GM18507 (cell line): ENCODE results near the gene RAD21L1.

Experiments
- DNase-seq: peaks from one replicate; pipeline ENCODE4 v3.0.0; 2011; ENCODE audit warnings: low read depth; ENCODE audit not compliant: insufficient read length; ENCODE audit errors: extremely low spot score
- FAIRE-seq: peaks from 2 replicates; lab custom pipeline; 2011; peaks lifted over from hg19 to GRCh38; lab: Jason Lieb, UNC

Gene RAD21L1

DNA sequence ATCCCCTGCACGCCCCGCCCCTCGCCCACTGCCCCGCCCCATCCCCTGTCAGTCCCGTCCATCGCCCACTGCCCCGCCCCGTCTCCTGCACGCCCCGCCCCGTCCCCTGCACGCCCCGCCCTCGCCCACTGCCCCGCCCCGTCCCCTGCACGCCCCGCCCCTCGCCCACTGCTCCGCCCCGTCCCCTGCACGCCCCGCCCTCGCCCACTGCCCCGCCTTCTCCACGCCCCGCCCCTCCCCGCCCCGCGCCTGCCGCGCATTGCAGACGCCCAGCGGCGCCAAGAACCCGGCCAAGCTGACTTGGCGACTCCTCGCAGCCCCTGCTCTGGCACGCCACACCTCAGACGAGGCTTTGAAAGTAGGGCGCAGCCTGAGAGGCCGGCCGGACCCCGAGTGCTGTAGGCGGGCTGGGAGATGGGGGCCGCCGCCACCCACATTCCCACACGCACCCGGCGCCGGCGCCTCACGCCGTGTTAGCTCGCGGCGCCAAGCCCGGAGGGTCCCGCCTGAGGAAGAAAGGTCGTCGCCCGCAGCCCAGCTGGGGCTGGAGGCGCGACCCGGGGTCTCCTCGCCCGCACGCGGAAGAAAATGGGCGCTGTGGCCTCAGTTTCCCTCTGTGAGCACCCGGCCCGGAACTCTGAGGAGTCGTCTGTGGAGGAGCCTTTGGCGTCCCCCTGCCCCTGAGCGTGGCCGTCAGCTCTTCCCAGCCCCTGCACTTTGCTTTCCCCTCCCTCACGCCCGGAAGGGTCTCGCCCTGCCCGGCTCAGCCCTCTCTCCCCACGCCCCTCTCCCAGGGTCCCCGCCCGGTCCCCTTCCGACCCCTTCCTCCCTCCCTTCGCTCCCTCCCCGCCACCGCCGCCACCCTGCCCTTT, at the start of gene RAD21L1:
Gene RAD21L1 (plus strand): TSS at position 262 of the 872 bp plus-strand sequence. CDS start 2,410 bp downstream, outside the sequence.
- peak; percentile 75 for DNase-seq
- no peak for FAIRE-seq

DNA sequence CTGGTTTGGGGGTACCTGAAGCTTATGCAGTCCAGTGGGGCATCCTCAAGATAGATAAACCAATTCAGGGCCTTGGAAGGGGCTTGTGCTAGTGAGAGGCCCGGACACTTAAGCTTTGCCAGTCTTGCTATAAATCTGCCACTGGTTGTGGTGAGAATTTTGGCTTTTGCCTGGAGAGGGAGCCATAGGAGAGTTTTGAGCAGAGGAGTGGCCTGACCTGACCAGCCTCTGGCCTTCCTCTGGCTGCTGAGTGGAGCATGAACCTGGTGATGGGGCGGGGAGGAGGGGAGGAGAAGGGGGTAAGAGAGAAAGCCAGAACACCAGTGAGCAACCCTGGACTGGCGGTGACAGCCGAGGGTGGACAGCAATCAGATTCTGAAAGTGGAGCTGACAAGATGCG, 48.2 kb upstream of the RAD21L1 start:
- FAIRE-seq (no peak), DNase-seq (no peak)

DNA sequence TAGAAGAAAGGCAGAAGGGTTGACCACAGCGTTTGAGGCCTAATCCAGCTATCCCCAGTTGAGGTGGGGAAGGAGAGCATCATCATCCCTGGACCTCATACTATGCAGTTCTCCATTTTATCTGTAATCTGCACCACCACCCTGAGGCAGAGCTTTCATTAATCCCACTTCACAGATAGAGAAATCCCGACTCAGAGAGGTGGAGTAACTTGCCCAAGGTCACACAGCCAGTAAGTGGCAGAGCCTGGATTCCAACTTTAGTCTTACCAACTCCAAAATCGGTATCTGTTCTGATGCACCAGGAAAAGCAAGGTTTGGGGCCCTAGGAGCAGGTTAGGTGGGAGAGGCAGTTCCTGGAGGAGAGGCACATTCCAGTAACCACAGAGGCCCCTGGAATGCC, 47.7 kb upstream of the RAD21L1 start:
- DNase-seq (no peak), FAIRE-seq (no peak)

DNA sequence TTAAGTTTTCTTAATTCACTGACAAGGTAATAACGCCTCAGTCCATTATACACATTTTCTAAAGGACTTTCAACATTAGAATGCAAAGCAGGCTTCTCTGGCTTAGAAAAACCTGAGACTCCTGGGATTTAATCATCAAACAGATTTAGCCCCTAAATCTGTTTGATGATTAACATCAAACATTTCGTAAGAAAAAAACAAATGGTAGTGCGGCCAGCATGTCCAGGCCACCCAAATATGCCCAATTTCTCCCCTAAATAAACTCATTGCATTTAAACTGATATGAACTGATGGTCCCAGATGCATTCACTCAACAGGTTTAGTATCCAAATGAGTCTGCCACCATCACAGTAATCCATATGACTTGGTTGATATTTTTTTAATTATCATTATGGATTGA, 47.2 kb upstream of the RAD21L1 start:
- FAIRE-seq = no peak
- DNase-seq = no peak

DNA sequence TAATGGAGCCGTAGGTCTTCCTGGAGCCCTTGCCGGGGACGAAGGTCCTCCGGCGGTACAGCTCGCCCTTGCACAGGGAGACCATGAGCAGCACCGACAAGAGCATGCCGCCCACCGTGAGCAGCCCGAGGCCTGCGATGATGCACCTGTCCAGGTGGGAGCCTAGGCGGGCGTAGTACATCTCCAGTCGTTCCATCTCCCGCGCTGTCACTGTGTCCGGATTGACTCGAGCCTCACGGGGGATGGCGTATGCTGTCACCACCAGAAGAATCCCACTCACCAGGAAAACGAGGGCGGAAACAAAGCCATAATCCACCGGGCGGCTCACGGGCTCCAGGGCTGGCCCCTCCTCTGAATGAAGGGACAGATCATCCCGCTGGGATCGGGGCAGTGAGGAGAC, 44.9 kb upstream of the RAD21L1 start:
- FAIRE-seq (no peak), DNase-seq (no peak)

DNA sequence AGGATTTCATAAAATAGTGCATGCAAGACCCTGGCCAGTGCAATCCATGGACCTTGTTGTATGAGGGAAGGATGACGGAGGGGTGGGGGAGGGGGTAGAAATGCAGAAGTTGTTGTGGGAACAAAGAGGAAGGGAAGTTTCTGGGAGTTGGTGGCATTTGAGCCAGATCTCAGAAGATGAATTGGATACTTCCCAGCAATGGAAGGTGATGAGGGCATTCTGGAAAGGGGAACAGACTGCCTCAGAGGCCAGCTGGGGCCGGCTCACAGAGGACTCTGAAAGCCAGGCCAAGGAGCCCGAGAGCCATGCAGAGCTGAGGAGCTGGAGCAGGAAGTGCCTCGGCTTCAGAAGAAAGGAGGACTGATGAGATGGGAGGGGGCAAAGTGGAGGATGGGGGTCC, 43.7 kb upstream of the RAD21L1 start:
- DNase-seq (no peak), FAIRE-seq (no peak)

DNA sequence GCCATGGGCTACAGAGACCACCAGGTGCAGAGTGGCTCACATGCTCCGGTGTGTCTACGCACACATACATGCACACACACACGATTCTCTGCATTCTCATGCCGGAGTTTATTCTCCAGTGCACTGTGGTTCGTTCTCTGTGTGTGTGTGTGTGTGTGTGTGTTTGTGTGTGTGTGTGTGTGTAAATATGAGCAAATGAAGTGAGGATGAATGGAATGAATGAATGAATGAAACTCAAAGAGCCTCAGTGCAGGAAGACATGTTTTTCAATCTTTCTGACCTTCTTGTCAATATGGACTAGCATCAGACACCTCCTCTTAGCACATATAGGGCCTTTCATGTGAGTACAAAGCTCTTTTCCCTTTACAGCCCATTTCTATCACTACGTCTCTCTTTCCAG, 42.7 kb upstream of the RAD21L1 start:
- no peak for FAIRE-seq
- no peak for DNase-seq

DNA sequence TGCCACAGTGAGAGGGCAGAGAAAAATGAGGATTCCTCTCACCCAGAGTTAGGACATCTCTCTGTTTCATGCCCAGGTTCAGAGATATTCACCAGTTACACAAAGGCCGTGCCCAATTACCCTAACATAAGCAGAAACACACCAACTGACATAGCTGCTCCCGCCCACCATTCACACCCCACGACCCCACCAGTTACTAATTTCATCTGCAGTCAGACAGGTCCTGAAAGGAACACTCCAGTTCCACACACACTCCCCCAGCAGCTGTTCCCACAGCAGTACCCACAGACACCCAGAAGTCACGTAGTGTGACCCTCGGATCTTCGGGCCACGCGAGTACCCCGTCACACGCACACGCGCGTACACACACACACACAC, 41.6 kb upstream of the RAD21L1 start:
- FAIRE-seq (no peak), DNase-seq (no peak)

DNA sequence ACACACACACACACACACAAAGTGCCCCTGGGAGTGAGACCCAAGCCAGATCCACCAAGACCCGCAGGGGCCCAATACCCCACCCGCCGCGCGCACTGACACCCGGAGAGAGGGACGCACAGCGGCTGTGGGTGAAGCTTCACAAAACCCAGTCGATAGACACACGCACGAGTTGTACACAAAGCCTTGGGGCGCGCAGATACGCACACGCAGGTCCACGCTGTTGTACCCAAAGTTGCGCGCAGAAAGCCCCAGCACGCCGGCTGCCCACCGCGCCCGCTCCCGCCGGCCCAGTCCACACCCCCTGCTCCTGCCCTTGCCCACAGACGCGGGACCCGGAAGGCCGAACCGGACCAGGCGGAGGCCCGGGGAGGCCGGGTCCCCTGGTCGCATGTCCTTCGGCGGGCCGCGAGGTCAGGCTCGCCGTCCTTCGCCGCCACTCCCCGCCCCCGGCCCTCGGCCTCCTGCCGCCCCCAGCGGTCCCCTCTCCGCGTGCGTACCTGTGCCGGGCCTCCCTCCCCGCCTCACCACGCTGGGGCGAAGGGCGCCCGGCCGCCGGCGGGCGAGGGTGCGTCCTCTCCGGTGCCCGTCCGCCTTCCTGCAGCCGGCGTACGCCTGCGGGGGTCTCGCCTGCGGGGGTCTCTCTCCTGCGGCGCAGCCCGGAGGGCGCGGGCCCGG, 41.1 kb upstream of the RAD21L1 start, which contains the start of gene TMEM74B:
Gene TMEM74B (minus strand): TSS at position 344 of the 678 bp plus-strand sequence. CDS start 1,180 bp downstream, outside the sequence.
- no peak for FAIRE-seq
- DNase-seq = no peak

DNA sequence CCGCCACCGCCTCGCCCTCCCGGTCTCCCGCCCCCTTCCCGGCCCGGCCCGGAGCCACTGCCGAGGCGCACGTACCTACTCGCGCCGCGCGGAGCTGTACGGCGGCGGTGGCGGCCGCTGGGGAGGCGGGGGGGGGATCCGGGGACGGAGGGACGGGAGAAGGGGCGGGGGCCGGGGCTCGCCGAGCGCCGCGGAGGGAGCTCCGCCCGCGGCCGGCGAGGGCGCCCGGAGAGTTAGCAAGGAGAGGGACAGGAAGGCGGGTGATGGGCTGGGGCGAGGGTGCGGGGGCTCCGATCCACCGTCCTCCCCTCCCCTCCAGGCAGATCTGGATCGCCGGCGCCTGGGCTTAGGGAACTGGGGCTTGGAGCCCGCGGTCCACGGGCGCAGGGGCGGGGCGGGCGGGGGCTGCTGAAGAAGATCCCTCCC, 40.5 kb upstream of the RAD21L1 start:
- FAIRE-seq (no peak), DNase-seq (no peak)

DNA sequence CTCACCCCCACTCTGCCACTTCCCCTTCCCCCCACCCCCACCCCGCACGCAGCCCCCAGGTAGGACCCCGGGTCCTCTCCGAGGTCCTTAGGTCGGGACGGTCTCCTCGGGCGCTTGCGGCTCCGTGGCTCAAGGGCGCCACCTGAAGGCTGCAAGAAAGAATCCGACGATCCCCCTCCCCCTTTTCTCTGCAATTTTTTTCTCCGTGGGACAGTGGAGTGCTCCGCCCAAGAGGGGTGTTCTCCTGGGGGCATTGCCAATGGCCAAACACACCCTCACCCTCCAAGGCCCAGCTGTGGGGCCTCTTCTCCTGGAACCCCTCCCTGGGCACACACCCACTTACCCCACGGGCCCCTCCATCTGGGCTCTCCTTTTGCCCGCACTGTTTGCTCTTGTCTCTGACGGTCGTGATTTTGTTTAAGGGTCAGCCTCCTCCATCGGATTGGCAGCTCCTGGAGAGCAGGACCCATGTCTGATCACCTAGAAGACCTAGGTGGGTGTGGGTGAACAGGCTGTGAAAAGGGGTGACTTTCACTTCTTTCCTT, 40.0 kb upstream of the RAD21L1 start:
- FAIRE-seq (no peak), DNase-seq (no peak)

DNA sequence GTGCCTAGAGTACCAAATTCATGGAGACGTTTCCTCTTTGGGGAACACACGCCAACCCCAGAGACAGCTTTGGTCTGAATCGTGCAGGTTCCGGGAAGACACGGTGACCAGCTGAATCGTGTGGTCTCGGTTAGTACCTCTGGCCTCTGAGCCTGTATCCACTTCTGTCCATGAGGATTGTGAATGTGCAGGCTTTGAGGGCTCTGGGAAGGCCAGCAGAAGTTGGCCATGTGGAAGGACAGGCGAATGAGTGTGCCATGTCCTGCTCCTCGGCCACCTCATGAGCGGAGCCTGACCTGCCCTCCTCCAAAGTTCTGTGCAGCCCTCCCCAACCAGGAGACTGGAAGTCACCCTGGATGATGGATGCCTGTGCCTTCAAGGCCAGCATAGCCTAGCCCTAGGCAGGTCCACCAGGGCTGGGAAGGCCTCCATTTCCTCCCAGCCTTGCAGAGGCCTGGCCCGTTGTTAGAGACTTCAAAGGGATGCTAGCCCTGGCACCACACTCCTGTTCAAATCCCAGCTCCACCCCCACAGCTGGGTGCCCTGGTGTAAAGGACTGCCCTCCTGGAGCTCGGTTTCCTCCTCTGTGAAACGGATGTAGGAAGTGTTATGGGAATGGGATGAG, 39.4 kb upstream of the RAD21L1 start:
- FAIRE-seq = no peak

DNA sequence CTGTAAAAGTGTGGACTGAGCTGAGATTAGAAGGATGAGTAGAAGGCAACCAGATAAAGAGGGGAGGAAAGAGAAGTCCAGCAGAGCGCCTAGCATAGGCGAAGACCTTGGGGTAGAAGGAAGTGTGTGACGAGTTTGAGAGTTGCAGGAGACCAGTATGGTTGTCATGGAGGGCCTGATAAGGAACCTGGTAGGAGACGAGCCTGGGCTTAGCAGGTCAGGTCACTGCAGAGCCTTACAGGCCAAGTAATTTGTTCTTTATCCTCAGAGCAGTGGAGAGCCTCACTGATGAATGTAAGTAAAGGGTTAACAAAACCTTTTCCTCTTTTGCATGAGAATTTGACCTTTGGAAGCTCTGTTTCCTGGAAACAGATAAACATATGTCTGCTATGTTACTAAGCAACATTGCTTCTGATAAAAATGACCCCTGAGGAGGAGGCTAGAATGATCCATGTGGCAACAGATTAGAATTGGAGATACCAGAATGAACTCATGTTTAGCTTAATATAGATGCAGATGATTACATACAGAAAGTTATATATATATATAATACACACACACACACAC, 38.2 kb upstream of the RAD21L1 start:
- no peak for FAIRE-seq
- DNase-seq = no peak

More for the DNA sequence above, 39.4 kb upstream of the RAD21L1 start:
- no peak for DNase-seq

DNA sequence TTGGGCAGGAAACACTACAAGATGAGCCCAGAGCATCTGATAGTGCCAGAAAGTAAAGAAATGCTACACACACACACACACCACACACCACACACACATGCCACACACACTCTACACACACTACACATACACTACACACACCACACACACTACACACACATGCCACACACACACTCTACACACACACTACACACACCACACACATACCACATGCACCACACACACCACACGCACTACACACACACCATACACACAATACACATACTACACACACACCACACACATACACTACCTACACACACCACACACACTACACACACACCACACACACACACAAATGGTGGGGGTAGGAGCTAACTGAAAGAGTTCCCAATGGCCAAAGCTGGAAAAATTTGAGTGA, 37.5 kb upstream of the RAD21L1 start:
- FAIRE-seq (no peak), DNase-seq (no peak)

DNA sequence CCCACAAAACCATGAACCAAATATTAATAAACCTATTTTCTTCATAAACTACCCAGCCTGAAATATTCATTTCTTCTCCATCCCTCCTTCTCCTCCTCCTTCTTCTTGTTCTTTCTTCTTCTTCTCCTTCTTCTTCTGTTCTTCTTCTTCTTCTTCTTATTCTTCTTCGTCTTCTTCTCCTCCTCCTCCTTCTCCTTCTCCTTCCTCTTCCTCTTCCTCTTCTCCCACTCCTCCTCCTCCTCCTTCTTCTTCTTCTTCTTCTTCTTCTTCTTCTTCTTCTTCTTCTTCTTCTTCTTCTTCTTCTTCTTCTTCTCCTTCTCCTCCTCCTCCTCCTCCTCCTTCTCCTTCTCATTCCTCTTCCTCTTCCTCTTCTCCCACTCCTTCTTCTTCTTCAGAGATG, 36.0 kb upstream of the RAD21L1 start:
- DNase-seq (no peak), FAIRE-seq (no peak)

DNA sequence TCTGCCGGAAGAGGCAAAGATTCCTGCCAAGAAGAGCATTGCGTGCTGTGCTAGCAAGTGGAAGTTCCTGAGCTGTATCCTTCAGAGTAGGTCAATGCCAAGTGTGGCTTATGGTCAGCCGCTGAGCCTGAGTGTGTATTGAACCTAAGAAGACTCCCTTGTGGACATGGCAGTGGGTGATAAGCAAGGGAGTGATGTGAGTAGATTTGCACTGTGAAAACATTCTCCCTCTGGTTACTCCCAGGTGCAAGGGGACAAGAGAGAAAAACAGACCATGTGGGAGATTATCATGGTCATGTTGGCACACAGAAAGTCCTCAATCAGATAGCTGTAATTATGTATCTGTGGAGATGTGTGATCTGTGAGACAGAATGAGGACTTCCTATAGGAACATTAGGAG, 35.0 kb upstream of the RAD21L1 start:
- no peak for DNase-seq
- no peak for FAIRE-seq

DNA sequence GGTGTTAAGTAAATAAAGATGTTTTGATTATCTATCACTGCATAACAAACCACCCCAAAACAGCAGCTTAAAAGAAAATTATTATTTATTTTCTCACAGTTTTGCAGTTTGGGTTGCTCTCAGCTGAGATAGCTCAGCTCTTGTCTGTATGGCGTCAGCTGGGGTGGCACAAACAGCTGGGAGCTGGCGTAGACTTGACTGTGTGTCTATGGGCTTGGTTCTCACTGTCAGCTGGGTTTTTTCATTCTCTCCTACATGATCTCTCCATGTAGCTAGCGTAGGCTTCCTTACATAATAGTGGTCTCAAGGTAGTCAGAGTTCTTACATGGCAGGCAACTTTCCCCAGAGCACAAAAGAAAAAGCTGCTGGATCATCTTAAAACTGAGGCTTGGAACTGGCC, 34.5 kb upstream of the RAD21L1 start:
- FAIRE-seq (no peak), DNase-seq (no peak)

DNA sequence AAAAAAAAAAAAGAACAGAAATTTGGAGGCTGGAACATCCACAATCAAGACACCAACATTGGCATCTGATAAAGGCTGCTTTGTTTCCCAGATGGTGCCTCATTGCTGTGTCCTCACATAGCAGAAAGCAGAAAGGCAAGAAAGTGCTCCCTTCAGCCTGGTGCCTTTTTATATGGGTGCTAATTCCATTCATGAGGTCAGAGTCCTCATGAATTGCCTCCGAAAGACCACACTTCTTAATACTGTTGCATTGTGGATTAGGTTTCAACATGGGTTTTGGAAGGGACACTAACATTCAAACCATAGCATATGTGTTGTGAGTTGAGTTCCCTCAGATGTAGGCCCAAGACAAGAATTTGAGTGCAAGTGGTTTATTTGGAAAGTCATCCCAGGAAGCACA, 30.6 kb upstream of the RAD21L1 start:
- DNase-seq (no peak), FAIRE-seq (no peak)

DNA sequence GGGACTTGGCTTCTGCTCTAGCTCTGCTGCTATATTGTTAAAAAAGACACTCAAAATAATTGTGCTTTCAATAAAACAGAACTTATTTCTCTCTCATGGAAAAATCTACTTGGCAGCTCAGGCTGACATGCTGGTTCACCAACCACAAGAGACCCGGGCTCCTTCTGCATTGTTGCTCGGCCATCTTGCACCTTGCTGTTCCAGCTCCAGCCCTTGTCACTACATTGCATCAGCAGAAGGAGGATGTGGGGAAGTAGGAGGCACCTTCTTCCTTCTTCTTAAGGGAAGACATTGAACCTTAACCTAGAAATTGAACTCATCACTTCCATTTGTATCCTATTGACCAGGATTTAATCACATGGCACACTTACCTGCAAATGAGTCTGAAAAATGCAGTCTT, 29.2 kb upstream of the RAD21L1 start:
- DNase-seq (no peak), FAIRE-seq (no peak)

DNA sequence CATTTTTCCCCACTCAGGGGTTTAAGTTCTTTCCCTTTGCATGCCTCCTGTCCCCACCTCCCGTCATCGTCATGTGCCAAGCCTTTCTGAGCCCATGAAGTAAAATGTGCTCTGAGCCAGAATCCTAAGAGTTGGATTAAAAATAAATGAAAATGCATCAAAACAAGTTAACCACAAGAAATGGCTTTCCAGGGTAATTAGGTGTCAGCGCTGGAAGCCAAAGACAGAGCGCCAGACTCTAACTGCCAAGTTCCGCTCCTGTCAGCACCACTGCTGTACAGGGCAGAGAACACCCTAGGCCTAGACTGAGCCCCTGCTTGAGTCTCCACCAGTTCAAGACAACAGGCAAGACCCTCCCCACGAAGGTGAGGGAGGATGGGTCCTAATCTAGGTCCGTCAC, 28.0 kb upstream of the RAD21L1 start:
- DNase-seq (no peak), FAIRE-seq (no peak)
